EL (cell line): ENCODE data around the gene ATP11B.
A peak's percentile ranks its signal among the peaks of the same experiment; 100 is the strongest.
"Not testable (repeated sequence)": the region's sequence is repeated elsewhere in the genome, so short reads cannot be mapped to it uniquely, and the experiment has no call there.

ENCODE experiments used
- DNase-seq: peaks from one replicate; pipeline ENCODE4 v3.0.0-alpha.2; 2016

The ATP11B gene

DNA sequence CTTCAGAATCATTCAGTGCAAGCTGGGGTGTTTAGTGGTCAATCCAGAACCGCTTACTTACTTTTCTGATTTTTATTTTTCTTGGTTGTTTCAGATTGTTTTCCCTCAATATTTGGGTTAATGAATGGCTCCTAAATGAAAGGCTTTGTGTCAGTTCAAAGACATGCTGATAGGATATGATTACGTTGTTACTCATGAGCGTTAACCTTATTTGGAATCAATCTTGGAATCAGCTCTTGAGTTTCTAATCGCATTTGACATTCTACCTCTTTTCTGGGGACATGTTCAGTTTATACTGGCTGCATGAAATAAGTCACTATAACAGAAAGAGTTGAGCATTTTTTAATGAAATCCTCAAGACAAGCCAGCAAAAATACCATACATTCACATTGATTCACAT, 50.2 kb downstream of the ATP11B start:
- DNase-seq = no peak

GRCh38 chr3:182848906-182849305, 55.6 kb downstream of the ATP11B start:
- no peak for DNase-seq

- no peak for DNase-seq
Measured at GRCh38 chr3:182855076-182855475, 61.8 kb downstream of the ATP11B start.

GRCh38 chr3:182861348-182861747, 68.0 kb downstream of the ATP11B start:
- DNase-seq = peak; percentile 3

DNA sequence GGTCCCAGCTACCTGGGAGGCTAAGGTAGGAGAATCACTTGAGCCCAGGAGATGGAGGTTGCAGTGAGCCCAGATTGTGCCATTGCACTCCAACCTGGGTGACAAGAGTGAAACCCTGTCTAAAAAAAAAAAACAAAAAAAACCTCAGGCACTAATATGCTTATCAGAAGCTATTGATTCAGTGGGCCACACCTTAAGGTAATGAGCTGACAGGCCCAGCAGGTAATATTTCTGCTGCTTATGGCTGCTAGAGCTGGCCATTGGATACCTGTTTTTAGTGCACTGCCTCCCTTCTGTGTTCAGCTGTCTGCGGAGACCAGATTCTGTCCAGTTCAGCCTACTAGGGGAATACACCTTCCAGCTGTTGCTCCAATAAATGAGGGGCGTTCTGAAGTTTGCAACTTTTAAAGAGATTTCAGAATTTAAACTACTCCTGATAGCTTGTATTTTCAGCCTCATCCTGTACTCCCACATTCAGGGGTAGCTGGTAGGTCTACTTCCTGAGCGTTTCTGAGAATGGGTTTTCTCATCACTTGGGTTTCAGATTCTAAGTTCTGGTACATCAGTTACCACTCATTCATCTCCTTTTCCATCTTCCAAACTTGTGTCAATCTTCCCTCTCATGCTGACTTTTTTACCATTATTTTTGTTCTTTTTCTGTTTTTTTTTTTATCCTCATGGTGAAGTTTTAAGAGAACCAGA, 69.0 kb downstream of the ATP11B start:
- no peak for DNase-seq

DNA sequence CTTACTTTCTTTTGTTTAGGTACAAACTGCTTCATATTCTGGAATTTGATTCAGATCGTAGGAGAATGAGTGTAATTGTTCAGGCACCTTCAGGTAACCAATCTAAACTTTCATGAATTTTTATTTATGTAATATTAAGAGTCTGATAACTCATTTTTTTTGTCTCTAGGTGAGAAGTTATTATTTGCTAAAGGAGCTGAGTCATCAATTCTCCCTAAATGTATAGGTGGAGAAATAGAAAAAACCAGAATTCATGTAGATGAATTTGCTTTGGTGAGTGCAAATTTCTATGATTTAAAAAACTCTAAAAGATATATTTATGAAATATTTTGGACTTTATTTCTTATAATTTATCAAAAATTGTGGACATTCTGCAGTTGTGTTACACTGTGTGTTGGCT, 75.8 kb downstream of the ATP11B start:
- no peak for DNase-seq

GRCh38 chr3:182870917-182871316, 77.6 kb downstream of the ATP11B start:
- not testable (repeated sequence) for DNase-seq

DNA sequence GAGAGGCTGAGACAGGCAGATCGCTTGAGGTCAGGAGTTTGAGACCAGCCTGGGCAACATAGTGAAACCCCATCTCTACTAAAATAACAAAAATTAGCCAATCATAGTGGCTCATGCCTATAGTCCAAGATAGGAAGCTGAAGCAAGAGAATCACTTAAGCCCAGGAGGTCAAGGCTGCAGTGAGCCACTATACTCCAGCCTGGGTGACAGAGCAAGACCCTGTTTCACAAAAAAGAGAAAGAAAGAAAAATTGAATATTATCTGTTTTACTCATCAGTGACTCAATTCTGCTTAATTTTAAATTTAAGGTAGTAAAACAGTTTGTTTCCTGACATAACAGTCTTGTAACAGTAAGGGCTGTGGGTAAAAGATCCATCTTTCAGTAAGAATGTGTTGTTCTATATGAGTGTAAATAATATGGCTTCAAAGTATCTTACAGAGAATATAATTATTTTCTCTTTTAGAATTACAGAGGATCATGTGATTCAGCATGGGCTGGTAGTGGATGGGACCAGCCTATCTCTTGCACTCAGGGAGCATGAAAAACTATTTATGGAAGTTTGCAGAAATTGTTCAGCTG, 85.8 kb downstream of the ATP11B start:
- DNase-seq = no peak

- DNase-seq = peak; percentile 31
Measured at GRCh38 chr3:182886497-182886896, 93.2 kb downstream of the ATP11B start.

GRCh38 chr3:182889948-182890629, 96.8 kb downstream of the ATP11B start:
- DNase-seq = no peak

DNA sequence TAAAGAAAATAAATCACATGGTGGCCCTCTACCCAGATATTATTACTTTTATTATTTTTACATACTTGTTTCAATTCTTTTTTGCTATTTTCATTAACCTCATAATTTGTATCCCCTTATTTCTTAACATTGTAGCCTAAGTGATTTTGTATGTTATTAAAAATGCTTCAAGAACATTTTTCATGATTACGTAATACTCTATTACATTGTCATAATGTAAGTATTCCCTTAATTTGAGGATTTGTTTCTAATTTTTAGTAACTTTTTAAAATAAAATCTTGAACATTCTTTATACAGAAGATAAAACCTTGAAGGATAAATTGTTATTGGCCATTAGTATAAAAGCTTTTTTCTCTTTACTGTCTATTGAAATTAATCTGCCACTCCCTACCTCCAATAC, 98.1 kb downstream of the ATP11B start:
- no peak for DNase-seq

GRCh38 chr3:182892226-182892625, 98.9 kb downstream of the ATP11B start:
- DNase-seq = no peak

DNA sequence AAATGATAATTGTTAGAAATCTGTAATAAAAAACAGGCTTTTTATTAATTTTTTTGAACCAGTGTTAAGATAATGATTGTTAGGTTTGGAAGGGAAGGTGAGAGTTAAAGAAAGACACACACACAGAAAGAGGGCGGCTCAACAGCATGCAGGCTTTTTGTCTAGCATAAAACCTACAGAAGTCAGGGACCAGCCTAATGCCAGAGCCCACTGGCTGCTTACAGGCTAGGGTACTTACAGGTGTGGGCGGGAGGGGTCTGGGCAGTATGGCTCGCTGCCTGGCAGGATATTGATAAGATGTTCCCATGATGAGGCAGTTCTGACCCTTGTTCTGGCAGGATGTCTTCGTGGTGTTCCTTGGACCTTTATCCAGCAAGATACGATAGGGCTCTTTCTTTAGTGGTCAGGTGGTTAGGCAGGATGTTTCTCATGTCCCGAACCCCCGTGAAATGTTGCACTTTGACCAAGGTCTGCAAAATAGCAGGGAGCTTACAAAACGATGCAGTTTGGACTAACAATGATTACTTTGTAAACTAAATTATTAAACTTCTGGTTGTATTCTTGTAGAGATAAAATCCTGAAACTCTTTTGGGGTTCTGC, 102.3 kb downstream of the ATP11B start:
- DNase-seq = no peak

DNA sequence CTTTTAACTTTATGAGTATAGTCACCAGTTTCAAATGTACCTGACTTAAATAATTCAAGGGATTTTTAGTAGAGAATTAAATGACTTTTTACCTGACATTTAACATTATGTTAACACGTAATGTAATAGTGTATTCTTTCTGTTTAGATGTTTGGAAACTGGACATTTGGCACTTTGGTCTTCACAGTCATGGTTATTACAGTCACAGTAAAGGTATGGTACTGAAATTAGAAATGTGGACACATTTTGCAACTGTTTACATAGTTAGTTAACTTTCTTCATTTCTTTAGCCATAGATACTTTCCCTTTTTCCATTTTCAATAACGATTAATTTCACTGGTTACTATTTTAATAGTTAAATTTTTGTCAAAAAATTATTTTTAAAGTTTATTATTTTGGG, 103.2 kb downstream of the ATP11B start:
- DNase-seq = no peak

DNA sequence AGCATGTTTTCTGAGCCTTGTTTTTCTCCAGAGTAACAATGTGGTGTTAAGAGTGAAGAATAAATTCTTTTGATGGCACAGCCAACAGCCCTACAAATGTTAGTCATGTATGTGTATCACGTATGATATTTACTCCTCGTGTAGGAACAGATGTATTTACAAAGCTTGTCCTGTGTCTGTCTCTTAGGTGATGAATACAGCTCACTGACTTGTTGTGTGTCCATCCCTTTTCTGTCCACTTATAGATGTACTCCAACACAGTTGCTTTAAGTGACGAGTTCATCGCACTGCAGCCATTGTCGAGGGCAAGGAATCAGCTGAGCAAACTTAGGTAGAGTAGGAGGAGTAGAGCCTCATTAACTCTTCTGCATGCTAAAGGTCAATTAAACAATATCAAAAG, 108.9 kb downstream of the ATP11B start:
- no peak for DNase-seq

DNA sequence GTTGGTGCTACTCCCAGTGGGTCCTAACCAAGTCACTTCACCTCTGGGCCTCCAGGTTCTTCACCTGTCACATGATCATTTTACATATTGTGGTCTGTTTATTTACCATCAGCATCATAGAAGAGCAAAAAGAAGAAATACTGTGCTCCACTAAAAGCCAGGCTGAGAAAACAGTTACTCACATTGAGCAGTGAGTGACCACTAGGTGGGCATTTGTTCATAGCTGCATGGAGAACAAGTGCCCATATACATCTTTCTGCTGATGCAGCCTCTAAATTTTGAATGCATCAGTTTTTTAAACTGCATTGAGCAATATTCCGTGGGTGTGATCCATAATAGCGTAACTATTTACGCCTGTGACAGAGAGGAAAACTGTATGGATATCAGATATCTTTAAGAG, 110.9 kb downstream of the ATP11B start:
- DNase-seq = no peak

DNA sequence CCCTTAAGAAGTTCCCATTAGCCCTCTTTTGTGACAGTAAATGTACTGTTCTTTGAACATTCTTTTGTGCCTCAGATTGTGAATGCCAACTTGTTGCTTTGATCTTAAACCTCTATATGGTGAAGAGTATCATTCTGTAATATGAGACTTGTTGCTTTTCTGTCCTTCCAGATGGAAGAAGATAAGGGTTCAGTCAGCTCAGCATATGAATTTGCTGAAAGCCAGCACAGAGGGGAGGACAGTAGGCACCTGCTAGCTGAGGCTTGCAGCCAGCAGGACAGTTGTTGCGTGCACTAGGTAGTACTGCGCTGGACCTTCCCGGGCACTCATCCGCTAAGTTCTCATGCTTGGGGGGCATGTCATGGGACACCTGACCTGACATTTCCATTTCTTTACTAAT, 112.3 kb downstream of the ATP11B start:
- no peak for DNase-seq

GRCh38 chr3:182906036-182906435, 112.7 kb downstream of the ATP11B start:
- DNase-seq = no peak

GRCh38 chr3:182908471-182908870, 115.2 kb downstream of the ATP11B start:
- no peak for DNase-seq

DNA sequence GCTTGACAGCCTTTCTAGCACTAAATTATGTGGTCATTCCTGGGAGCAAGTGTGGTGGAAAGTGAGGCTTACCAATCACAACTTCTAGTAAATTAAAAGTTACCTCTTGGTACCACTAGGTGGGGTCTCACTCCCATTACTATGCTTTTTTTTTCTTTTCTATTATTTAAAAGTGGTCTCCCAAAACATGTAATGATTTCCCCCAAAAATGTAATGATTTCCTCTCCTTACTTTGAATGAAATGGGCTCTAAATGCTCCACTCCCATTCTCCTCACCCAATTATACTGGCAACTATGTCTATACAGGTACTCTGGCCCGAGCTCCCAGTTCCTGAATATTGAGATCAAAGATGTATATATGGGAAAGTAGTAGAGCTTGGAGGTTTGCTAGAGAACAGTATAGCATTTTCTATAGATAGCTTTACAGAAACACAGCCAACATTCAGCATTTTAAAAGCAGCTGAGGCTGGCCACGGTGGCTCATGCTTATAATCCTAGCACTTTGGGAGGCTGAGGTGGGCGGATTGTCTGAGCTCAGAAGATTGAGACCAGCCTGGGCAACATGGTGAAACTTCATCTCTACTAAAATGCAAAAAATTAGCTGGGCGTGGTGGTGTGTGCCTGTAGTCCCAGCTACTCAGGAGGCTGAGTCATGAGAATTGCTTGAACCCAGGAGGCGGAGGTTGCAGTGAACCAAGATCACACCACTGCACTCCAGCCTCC, 116.2 kb downstream of the ATP11B start:
- no peak for DNase-seq

- no peak for DNase-seq
Measured at GRCh38 chr3:182910936-182911781, 117.9 kb downstream of the ATP11B start.

DNA sequence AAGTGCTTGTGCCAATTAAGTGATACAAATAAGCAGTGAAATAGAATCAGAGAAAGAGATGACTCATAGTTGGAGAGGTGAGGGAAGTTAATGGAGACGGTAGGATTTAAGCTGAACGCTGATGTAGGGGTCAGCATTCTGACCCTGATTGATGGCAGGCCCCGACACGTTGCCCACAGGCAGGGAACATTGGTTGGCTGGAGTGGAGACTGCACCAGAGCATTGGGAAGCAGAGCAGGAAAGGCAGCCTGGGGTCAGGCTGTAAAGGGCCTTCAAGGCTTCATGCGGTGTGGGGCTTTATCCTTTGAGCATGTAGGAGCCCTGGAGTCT, 118.4 kb downstream of the ATP11B start:
- no peak for DNase-seq

DNA sequence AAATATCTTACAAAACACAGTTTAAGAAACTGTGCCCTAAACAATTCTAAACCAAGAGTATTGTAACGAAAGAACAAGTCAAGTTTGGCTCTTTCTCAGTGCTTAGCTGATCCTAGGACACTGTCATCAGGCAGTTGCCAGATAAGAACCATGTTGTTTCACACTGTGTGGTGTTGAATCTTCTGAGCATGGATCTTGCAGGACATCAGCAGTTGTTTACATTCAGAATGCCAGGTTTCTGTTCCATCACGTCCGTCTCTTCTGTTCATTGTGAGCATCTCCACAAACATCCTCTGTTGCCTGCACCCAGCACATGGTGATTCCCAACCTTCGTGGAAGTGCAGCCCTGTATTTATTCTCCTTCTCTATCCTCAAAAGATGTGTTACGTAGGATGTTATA, 119.2 kb downstream of the ATP11B start:
- no peak for DNase-seq
